KBM-7 (cell line): Measurements from ENCODE around the gene CIRBP.

Experiments used
- DNase-seq: peaks from one replicate; pipeline ENCODE4 v3.0.0-alpha.2; 2015
- in situ Hi-C: fragments of 300-500 bp; cut with MboI; formaldehyde crosslinking; loops from 2 replicates; pipeline ENCODE4 v1.14.3; 2020; ENCODE audit warnings: low sequenced_read_pairs, low pct_unique_long_range_greater_than_20kb, mixed read lengths

The CIRBP gene

GRCh38 chr19:1269065-1269477 is at the start of gene CIRBP:
Gene CIRBP, plus strand, starts transcription at chr19:1269332. Its CDS starts 1,602 bp downstream, at chr19:1270934.
- in situ Hi-C loops: no loop called here
- peak; percentile 98 for DNase-seq

GRCh38 chr19:1219786-1220476 is 49.2 kb upstream of the CIRBP start:
- in situ Hi-C loops: no loop called here
- DNase-seq: no peak

- no peak for DNase-seq
- in situ Hi-C loops: no loop called here
Measured at GRCh38 chr19:1220477-1220930, 48.6 kb upstream of the CIRBP start.

GRCh38 chr19:1220976-1221903 is 47.9 kb upstream of the CIRBP start:
- in situ Hi-C loops: no loop called here

GRCh38 chr19:1221904-1222255 is 47.3 kb upstream of the CIRBP start:
- no peak for DNase-seq
- in situ Hi-C loops: no loop called here

More at GRCh38 chr19:1220976-1221903, 47.9 kb upstream of the CIRBP start:
- DNase-seq: no peak

GRCh38 chr19:1222394-1222793 is 46.7 kb upstream of the CIRBP start:
- in situ Hi-C loops: no loop called here
- no peak for DNase-seq

- in situ Hi-C loops: no loop called here
- DNase-seq: no peak
Measured at GRCh38 chr19:1223018-1223855, 45.9 kb upstream of the CIRBP start.

- in situ Hi-C loops: no loop called here
- DNase-seq: no peak
Measured at GRCh38 chr19:1224047-1224825, 44.9 kb upstream of the CIRBP start.

- in situ Hi-C loops: no loop called here
- DNase-seq: no peak
Measured at GRCh38 chr19:1224847-1225246, 44.3 kb upstream of the CIRBP start.

- in situ Hi-C loops: no loop called here
- no peak for DNase-seq
Measured at GRCh38 chr19:1225440-1226226, 43.5 kb upstream of the CIRBP start.

GRCh38 chr19:1226227-1226518 is 43.0 kb upstream of the CIRBP start:
- DNase-seq: no peak
- in situ Hi-C loops: no loop called here

GRCh38 chr19:1226522-1227303 is 42.4 kb upstream of the CIRBP start:
- DNase-seq: no peak
- in situ Hi-C loops: no loop called here

- no peak for DNase-seq
- in situ Hi-C loops: no loop called here
Measured at GRCh38 chr19:1227304-1228054, 41.7 kb upstream of the CIRBP start.

GRCh38 chr19:1228161-1228957 is 40.8 kb upstream of the CIRBP start:
- in situ Hi-C loops: no loop called here
- no peak for DNase-seq

- in situ Hi-C loops: no loop called here
- no peak for DNase-seq
Measured at GRCh38 chr19:1229056-1229923, 39.8 kb upstream of the CIRBP start.
